Tibial nerve (tissue), 4 donors: ENCODE results near the gene AGXT2. TPM values are rescaled to one million over a fixed set of nuclear protein-coding genes. Genes with fewer than 3 reads are reported as not detected.

Experiments
- DNase-seq, 2 donors: peaks; one replicate each; pipeline ENCODE4 v3.0.0-alpha.2; 2019; ENCODE audit warnings: low spot score in 2 of 2
- H3K27ac ChIP-seq, 4 donors: fragments of 200-600 bp; sonication (generic) in 3 of 4; one replicate each; pipeline ENCODE4 v1.5.1; 2017 to 2019; ENCODE audit warnings: mild to moderate bottlenecking in 1 of 4
- H3K27me3 ChIP-seq, 2 donors: fragments of 200-600 bp; sonication (generic) in 1 of 2; one replicate each; pipeline versions ENCODE4 v1.5.1 to v1.6.0; 2017 to 2019
- H3K36me3 ChIP-seq, 3 donors: fragments of 200-600 bp; sonication (generic); one replicate each; pipeline ENCODE4 v1.5.1; 2018 to 2019
- H3K4me1 ChIP-seq, 4 donors: fragments of 200-600 bp; sonication (generic) in 3 of 4; one replicate each; pipeline ENCODE4 v1.5.1; 2017 to 2019
- H3K4me3 ChIP-seq, 4 donors: fragments of 200-600 bp; sonication (generic) in 3 of 4; one replicate each; pipeline ENCODE4 v1.5.1; 2017 to 2019; ENCODE audit warnings: mild to moderate bottlenecking in 1 of 4, moderate library complexity in 1 of 4
- H3K9me3 ChIP-seq, 4 donors: fragments of 200-600 bp; sonication (generic) in 3 of 4; one replicate each; pipeline ENCODE4 v1.5.1; 2017 to 2019
- CTCF ChIP-seq, 5 experiments: fragments of 200-600 bp in 3 of 5; fragments of 450-650 bp in 2 of 5; sonication (generic) in 3 of 5; IDR thresholded peaks; one replicate each; pipeline ENCODE4 v1.5.1; 2016 to 2019; ENCODE audit warnings: antibody characterized with exemption in 5 of 5, mild to moderate bottlenecking in 3 of 5, moderate library complexity in 2 of 5
- EP300 ChIP-seq, 2 donors: sonication (generic); formaldehyde crosslinking; IDR thresholded peaks; one replicate each; pipeline ENCODE4 v1.6.1; 2017; ENCODE audit warnings: antibody characterized with exemption in 2 of 2, mild to moderate bottlenecking in 1 of 2
- POLR2A ChIP-seq, 2 donors: fragments of 450-650 bp; IDR thresholded peaks; one replicate each; pipeline ENCODE4 v1.6.1; 2017; ENCODE audit warnings: antibody characterized with exemption in 2 of 2, mild to moderate bottlenecking in 2 of 2, moderate library complexity in 2 of 2
- WGBS, 2 donors: methylation state at CpG; one replicate each; pipeline ENCODE4 v1.1.5; 2018; 5-methylcytosine and 5-hydroxymethylcytosine counted together
- total RNA-seq, 4 donors: library from RNA; depleted of rRNA; stranded (reverse); fragments of >200 nt; gene quantifications; one replicate each; pipeline ENCODE4 v1.1.0, GENCODE V29; 2016

Gene AGXT2
- total RNA-seq, 4 donors from 2014 or later, result not detected

- Histone ChIP-seq H3K36me3 (no peaks in the 10 kb centered on the region), H3K27me3 (no peaks in the 10 kb centered on the region), H3K4me1 (no peaks in the 10 kb centered on the region), H3K4me3 (no peak overlapping the region), H3K27ac (no peak overlapping the region), H3K9me3 (no peaks in the 10 kb centered on the region)
- TF ChIP-seq POLR2A (IDR thresholded peaks at IDR 0.05), result no peak
- no peak for TF ChIP-seq CTCF (IDR thresholded peaks at IDR 0.05)
- no peak for TF ChIP-seq EP300 (IDR thresholded peaks at IDR 0.05)
- 80 to 86% methylated on average over 4 of the region's 4 CpGs for WGBS, 2 donors
- DNase-seq, result no peak
Observed at GRCh38 chr5:35046774-35047173, 975 bp downstream of the AGXT2 start.

- WGBS, 2 donors, result 42 to 64% methylated on average over 1 of the region's 1 CpG
- Histone ChIP-seq H3K4me3 (no peak overlapping the region), H3K27me3 (no peaks in the 10 kb centered on the region), H3K36me3 (no peaks in the 10 kb centered on the region), H3K4me1 (no peaks in the 10 kb centered on the region), H3K9me3 (no peaks in the 10 kb centered on the region), H3K27ac (no peak overlapping the region)
- DNase-seq, result no peak
- no peak for TF ChIP-seq EP300 (IDR thresholded peaks at IDR 0.05)
- no peak for TF ChIP-seq CTCF (IDR thresholded peaks at IDR 0.05)
- TF ChIP-seq POLR2A (IDR thresholded peaks at IDR 0.05), result no peak
Observed at GRCh38 chr5:35045280-35045679, 2.5 kb downstream of the AGXT2 start.

GRCh38 chr5:35044649-35045048 lies 3.1 kb downstream of the AGXT2 start:
- Histone ChIP-seq H3K36me3 (no peaks in the 10 kb centered on the region), H3K27me3 (no peaks in the 10 kb centered on the region), H3K4me1 (no peaks in the 10 kb centered on the region), H3K27ac (no peak overlapping the region), H3K9me3 (no peaks in the 10 kb centered on the region), H3K4me3 (no peak overlapping the region)
- TF ChIP-seq POLR2A (IDR thresholded peaks at IDR 0.05), result no peak
- TF ChIP-seq CTCF (IDR thresholded peaks at IDR 0.05), result no peak
- no peak for TF ChIP-seq EP300 (IDR thresholded peaks at IDR 0.05)
- 83 to 91% methylated on average over 4 of the region's 4 CpGs for WGBS, 2 donors
- DNase-seq, result no peak

GRCh38 chr5:35042781-35043180 lies 5.0 kb downstream of the AGXT2 start:
- Histone ChIP-seq H3K27ac (no peak overlapping the region), H3K9me3 (no peaks in the 10 kb centered on the region), H3K4me3 (no peak overlapping the region), H3K4me1 (no peaks in the 10 kb centered on the region), H3K36me3 (no peaks in the 10 kb centered on the region), H3K27me3 (no peaks in the 10 kb centered on the region)
- DNase-seq, result no peak
- TF ChIP-seq EP300 (IDR thresholded peaks at IDR 0.05) (no peak), POLR2A (IDR thresholded peaks at IDR 0.05) (no peak), CTCF (IDR thresholded peaks at IDR 0.05) (no peak)
- 62 to 80% methylated on average over 4 of the region's 4 CpGs for WGBS, 2 donors

- Histone ChIP-seq H3K27me3 (no peaks in the 10 kb centered on the region), H3K4me3 (no peak overlapping the region), H3K4me1 (no peaks in the 10 kb centered on the region), H3K9me3 (no peaks in the 10 kb centered on the region), H3K36me3 (no peaks in the 10 kb centered on the region), H3K27ac (no peak overlapping the region)
- TF ChIP-seq EP300 (IDR thresholded peaks at IDR 0.05) (no peak), POLR2A (IDR thresholded peaks at IDR 0.05) (no peak), CTCF (IDR thresholded peaks at IDR 0.05) (no peak)
- DNase-seq, result no peak
- WGBS, 2 donors, result 53 to 55% methylated on average over 3 of the region's 3 CpGs
Observed at GRCh38 chr5:35041261-35041660, 6.5 kb downstream of the AGXT2 start.
